ENCODE results near the gene KCNK4.

- TF ChIP-seq, protein P1, sequence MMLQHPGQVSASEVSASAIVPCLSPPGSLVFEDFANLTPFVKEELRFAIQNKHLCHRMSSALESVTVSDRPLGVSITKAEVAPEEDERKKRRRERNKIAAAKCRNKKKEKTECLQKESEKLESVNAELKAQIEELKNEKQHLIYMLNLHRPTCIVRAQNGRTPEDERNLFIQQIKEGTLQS (IDR thresholded peaks at IDR 0.05) = no peak
- TF ChIP-seq, protein P2, sequence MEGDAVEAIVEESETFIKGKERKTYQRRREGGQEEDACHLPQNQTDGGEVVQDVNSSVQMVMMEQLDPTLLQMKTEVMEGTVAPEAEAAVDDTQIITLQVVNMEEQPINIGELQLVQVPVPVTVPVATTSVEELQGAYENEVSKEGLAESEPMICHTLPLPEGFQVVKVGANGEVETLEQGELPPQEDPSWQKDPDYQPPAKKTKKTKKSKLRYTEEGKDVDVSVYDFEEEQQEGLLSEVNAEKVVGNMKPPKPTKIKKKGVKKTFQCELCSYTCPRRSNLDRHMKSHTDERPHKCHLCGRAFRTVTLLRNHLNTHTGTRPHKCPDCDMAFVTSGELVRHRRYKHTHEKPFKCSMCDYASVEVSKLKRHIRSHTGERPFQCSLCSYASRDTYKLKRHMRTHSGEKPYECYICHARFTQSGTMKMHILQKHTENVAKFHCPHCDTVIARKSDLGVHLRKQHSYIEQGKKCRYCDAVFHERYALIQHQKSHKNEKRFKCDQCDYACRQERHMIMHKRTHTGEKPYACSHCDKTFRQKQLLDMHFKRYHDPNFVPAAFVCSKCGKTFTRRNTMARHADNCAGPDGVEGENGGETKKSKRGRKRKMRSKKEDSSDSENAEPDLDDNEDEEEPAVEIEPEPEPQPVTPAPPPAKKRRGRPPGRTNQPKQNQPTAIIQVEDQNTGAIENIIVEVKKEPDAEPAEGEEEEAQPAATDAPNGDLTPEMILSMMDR (IDR thresholded peaks at IDR 0.05; ENCODE audit: low read depth, low read length, missing input control) = no peak
- no peak for TF ChIP-seq JUND (IDR thresholded peaks at IDR 0.05)
- TF ChIP-seq, protein P3, sequence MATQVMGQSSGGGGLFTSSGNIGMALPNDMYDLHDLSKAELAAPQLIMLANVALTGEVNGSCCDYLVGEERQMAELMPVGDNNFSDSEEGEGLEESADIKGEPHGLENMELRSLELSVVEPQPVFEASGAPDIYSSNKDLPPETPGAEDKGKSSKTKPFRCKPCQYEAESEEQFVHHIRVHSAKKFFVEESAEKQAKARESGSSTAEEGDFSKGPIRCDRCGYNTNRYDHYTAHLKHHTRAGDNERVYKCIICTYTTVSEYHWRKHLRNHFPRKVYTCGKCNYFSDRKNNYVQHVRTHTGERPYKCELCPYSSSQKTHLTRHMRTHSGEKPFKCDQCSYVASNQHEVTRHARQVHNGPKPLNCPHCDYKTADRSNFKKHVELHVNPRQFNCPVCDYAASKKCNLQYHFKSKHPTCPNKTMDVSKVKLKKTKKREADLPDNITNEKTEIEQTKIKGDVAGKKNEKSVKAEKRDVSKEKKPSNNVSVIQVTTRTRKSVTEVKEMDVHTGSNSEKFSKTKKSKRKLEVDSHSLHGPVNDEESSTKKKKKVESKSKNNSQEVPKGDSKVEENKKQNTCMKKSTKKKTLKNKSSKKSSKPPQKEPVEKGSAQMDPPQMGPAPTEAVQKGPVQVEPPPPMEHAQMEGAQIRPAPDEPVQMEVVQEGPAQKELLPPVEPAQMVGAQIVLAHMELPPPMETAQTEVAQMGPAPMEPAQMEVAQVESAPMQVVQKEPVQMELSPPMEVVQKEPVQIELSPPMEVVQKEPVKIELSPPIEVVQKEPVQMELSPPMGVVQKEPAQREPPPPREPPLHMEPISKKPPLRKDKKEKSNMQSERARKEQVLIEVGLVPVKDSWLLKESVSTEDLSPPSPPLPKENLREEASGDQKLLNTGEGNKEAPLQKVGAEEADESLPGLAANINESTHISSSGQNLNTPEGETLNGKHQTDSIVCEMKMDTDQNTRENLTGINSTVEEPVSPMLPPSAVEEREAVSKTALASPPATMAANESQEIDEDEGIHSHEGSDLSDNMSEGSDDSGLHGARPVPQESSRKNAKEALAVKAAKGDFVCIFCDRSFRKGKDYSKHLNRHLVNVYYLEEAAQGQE (IDR thresholded peaks at IDR 0.05) = no peak
- TF ChIP-seq MAX (IDR thresholded peaks at IDR 0.05) = no peak
- no peak for TF ChIP-seq YY1 (IDR thresholded peaks at IDR 0.05)
- no peak for TF ChIP-seq RAD21 (IDR thresholded peaks at IDR 0.05)
- TF ChIP-seq TAF1 (conservative IDR thresholded peaks at IDR 0.05) = no peak
- no peak for TF ChIP-seq SP1 (IDR thresholded peaks at IDR 0.05)
- TF ChIP-seq GABPA (IDR thresholded peaks at IDR 0.05 in 1 of 2, conservative IDR thresholded peaks at IDR 0.05 in 1 of 2) = no peak
- TF ChIP-seq ZBTB33 (IDR thresholded peaks at IDR 0.05) = no peak
- TF ChIP-seq HNF4A (conservative IDR thresholded peaks at IDR 0.05) = no peak
- TF ChIP-seq HNF4G (IDR thresholded peaks at IDR 0.05) = no peak
- TF ChIP-seq EGR1 (IDR thresholded peaks at IDR 0.05; ENCODE audit: low read depth in 2 of 2) = no peak
Observed at GRCh38 chr11:64296236-64296635, 5.1 kb downstream of the KCNK4 start.

Measured in liver (tissue), 3 donors.